Activated CD8-positive, alpha-beta memory T cell treated with anti-CD3 and anti-CD28 coated beads for 4 hours (primary cell): ENCODE measurements around the gene RINL.
A peak's percentile ranks its signal among the peaks of the same experiment; 100 is the strongest.

Experiments
- DNase-seq, 2 donors: peaks; one replicate each; pipeline ENCODE4 v3.0.0-alpha.2; 2020; ENCODE audit warnings: low read depth in 2 of 2

The RINL gene

GRCh38 chr19:38849860-38850435 is 28.1 kb downstream of the RINL start, which contains the start of gene HNRNPL:
Gene HNRNPL, minus strand, starts transcription at chr19:38849986. Its CDS starts 20 bp downstream, at chr19:38849966.
- DNase-seq = peak; percentile 98 to 99

GRCh38 chr19:38849147-38849859 is 28.8 kb downstream of the RINL start:
- peak; percentile 98 for DNase-seq

DNA sequence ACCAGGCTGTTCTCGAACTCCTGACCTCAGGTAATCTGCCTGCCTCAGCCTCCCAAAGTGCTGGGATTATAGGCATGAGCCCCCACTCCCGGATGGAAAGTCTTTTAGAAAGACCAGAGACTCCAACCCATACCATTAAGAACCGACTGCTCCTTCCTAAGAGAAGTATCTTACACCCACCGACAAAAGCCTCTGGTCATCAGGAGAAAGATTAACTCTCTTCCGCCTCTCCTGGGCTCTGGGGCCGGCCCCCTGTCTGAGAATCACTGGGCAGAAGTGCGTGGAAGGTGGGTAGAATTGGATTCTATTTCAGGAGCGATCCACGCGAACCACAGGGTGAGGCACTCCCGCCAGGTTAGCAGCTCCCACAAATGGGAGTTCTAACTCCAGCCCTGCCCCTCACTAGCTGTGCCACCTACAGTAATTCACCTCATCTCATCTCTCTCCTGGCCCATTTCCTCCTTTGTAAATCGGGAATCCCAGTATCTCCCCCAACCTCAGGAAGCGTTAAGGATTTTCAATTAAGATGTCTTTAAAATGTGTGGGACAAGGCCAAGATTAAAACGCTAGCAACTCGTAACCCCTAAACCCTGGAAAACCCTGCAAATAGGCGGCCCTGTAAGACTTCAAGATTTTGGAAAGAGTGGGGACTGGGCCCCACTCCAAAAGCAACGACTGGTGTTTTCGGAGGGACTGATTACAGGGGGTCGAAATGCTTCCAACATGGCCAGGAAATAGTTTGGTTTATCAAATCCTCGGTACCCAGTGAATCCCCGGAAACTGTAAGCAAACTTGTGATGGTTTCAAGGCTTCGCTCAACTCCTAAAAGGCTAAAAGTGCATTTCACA is 29.6 kb downstream of the RINL start:
- DNase-seq = no peak

DNA sequence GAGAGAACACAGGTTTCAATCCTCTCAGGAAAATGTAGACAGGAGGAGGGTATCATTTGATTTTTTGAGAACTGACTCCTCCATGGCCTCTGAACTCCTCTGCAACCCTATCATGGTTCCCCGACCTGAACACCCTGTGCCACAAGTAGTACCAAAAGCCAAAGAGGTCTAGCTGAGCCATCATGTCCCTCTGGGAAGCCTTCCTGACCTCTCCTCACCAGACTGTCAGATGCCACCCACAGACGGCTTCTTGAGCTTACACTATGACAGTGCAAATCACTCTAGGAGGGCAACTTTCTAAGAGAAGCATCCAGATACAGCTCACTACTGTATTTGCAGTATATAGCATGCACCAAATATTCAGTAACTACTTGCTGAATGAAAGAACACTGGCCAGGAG is 32.0 kb downstream of the RINL start:
- DNase-seq = no peak

GRCh38 chr19:38845374-38846024 is 32.6 kb downstream of the RINL start:
- no peak for DNase-seq

GRCh38 chr19:38844093-38844686 is 33.9 kb downstream of the RINL start:
- DNase-seq = no peak

GRCh38 chr19:38843175-38843758 is 34.8 kb downstream of the RINL start:
- DNase-seq = no peak

- no peak for DNase-seq
These were observed 35.5 kb downstream of the RINL start for GRCh38 chr19:38842439-38843174.

- no peak for DNase-seq
These were observed 36.2 kb downstream of the RINL start for GRCh38 chr19:38841787-38842438.

DNA sequence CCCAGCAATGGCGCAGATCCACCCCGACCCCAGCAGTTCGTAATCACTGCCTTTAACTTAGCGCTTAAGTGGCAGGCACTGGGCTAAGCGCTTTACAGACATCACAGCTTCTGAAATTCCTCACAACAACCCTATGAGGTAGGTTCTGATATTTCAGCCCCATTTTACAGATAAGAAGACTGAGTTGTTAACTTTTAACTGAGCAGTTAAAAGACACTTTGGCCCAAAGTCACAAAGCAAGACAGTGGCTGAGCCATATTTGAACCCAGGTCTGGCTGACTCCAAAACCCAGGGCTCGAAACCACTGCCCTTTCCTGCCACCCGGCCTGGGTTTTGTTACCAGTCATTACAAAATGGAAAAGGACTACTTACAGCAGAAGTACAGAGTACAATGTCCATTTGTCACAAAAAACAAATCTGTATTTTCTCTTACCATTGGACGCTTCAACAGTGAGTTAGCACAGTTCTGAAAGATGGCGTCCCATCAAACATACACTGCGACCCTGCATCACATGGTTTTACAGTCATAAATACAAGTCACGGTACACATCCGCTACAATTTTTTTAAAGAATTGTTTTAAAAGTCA is 36.8 kb downstream of the RINL start:
- DNase-seq = no peak

DNA sequence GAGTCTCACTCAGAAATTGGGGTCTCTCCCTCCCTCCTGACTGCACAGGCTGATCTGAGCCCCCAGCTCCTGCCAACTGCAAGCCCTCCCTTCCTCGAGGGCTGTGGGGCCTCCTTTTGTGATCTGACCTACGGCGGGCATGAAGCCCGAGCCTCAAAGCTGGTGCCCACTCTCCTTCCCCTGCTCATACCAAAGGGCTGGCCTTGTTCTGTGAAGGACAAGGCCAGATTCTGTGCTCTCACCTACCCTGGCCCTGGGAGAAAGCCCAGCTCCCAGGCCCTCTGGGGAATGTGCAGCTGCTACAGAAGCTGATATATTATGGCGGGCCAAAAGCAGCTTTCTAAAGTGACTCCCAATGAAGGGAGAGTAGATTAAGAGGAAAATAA is 37.5 kb downstream of the RINL start:
- DNase-seq = no peak

- DNase-seq = no peak
These were observed 38.1 kb downstream of the RINL start for GRCh38 chr19:38839816-38840582.

DNA sequence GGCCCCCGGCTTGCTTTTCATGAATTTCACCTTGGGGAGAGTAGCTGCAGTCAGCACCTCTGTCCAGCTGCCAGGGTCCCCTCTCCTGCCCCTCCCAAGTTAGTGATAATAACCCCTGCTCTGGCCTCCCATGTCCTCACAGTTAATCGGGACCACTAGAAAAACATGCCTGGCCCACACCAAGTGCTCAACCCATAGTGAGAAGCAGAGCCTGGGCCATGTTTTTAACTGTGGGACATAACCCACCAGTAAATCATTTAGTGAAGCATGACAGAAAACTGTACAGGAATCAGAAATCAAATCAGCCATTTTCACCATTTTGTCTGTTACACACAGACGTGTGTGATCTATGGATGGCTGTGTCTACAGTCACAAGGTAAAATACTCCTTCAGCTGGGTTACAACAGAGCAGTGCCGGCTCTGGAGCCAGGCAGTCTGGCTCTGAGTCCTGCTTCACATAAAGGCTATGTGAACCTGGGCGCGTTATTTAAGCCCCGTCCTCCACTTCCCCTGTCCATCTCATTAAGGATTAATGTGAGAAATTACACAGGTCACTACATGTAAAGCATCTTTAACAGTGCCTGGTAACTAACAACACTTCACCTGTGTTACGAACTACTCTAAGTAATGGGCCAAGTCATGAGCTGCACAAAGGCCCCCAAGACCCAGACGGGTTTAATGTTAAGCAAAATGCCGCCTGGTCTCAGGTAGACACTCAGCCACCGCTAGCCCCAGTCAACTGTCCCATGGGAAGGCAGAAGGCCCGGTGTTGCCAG is 38.9 kb downstream of the RINL start:
- no peak for DNase-seq

DNA sequence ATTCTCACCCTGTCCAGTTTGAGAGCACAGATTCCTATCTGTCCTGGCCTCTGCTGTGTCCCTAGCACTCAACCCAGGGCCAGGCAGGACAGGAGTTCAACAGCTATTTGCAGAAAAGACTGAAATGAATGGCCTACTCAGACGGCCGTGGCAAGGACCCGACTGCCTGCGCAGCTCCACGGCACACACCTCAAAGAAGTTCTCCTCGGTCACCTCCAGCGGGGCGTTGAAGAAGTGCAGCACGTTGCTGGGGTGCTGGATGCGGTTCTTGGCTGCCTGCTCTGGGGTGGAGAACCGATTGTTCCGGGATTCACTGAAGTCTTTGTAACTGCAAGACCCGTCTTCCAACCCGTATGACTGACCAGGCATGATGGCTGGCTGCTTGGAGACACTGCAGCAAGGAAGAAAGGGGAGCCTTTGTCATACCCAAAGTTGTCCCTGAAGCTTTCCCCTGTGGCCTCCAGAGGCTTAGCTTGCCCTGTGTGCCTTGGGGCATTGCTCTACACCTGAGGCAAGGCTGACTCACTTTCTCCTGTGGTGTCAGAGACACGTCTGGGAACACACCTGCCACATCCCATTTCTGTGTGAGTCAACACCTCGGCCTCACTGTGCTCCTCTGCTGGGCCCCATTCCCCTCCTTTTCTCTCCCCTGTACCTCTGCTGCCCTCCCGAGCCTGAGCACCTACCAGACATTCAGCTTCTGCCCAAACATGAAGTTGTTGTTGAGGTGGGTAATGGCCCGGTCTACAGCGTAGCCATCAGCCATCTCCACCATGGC is 39.7 kb downstream of the RINL start:
- peak; percentile 20 to 53 for DNase-seq

GRCh38 chr19:38837656-38838121 is 40.4 kb downstream of the RINL start:
- DNase-seq = no peak

GRCh38 chr19:38836983-38837626 is 41.0 kb downstream of the RINL start:
- no peak for DNase-seq
